SK-MEL-5 (cell line): ENCODE data around the gene ZNF277. TPM values are rescaled to one million over a fixed set of nuclear protein-coding genes. Genes with fewer than 3 reads are reported as not detected.
A peak's percentile ranks its signal among the peaks of the same experiment; 100 is the strongest.

Experiments used
- DNase-seq: peaks from one replicate; pipeline ENCODE4 v3.0.0-alpha.2; 2016; ENCODE audit warnings: low read depth, low spot score
- in situ Hi-C: cut with HindIII; loops from 2 replicates; pipeline ENCODE4 v1.10.0; 2016; ENCODE audit warnings: low sequenced_read_pairs, high pct_unique_total_duplicates, low pct_unique_long_range_greater_than_20kb
- total RNA-seq: library from RNA; depleted of rRNA; stranded (reverse); fragments of >200 nt; shearing (Covaris generic); gene quantifications from 2 replicates; pipeline ENCODE4 v1.2.3, GENCODE V29; 2014

Gene ZNF277
- total RNA-seq, 1 experiment from 2014 or later, result 62.7 TPM

GRCh38 chr7:112176693-112177415, 29.6 kb upstream of the ZNF277 start:
- in situ Hi-C loops, result no loop called here
- no peak for DNase-seq

DNA sequence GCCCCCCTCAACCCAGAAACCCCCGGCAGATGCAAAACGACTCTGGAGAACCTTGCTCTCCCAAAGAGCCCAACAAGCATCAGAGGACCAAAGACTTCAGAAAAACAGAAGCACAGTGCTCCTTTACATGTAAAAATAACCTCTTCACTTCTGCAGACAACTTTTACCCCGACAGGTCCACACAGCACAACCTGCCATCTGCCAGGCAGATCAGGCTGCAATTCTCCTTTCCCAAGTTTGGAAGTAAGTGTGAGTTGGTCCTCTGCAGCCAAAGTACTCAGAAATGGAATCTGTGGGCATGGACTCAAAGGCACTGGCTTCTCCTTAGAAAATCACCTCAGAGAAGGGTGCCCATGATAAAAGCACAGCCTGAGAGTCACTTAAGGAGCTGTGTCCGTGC, 26.3 kb upstream of the ZNF277 start:
- in situ Hi-C loops, result no loop called here
- DNase-seq, result no peak

- in situ Hi-C loops, result no loop called here
- DNase-seq, result no peak
These were observed 23.7 kb upstream of the ZNF277 start for GRCh38 chr7:112182749-112183148.

- in situ Hi-C loops, result no loop called here
- no peak for DNase-seq
These were observed 23.2 kb upstream of the ZNF277 start for GRCh38 chr7:112183266-112183665.

- DNase-seq, result peak; percentile 76
- in situ Hi-C loops, result no loop called here
These were observed 22.0 kb upstream of the ZNF277 start for GRCh38 chr7:112184455-112184854.

GRCh38 chr7:112185005-112185834, 21.3 kb upstream of the ZNF277 start:
- DNase-seq, result no peak
- in situ Hi-C loops, result no loop called here

- in situ Hi-C loops, result no loop called here
These were observed 20.2 kb upstream of the ZNF277 start for GRCh38 chr7:112186300-112186699.

DNA sequence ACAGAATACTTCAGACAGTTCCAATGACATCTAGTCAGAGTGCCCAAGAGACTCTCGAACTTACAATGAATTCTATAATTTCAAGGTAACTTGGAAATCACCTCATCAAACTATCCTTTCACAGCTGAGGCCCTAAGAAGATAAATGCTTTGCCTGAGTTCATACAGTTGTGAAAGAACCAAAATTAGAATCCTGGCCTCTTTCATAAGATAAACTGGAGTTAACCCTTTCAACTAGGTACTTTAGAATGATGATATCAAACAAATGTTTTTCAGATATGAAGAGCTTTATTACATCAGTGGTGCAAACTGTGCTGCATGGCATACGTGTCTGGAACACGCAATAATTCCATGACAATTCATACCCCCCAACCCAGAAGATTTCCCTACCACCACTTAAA, 18.2 kb upstream of the ZNF277 start:
- in situ Hi-C loops, result no loop called here
- no peak for DNase-seq

More at GRCh38 chr7:112186300-112186699, 20.2 kb upstream of the ZNF277 start:
- DNase-seq, result no peak

DNA sequence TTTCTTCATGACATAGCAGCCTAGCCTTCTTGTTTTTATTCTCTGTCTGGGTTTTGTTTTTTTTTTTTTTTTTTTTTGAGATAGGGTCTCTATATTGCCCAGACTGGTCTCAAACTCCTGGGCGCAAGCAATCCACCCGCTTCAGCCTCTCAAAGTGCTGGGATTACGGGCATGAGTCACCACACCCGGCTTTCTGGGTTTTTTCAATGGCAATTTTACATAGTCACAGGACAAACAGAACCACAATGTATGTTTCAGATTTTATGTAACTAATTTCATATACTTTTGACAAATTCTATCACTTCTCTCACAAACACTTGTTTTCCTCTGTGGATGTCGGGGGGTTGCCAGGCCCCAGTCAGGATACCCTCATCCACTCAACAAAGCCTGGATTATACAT, 16.8 kb upstream of the ZNF277 start:
- no peak for DNase-seq
- in situ Hi-C loops, result no loop called here

DNA sequence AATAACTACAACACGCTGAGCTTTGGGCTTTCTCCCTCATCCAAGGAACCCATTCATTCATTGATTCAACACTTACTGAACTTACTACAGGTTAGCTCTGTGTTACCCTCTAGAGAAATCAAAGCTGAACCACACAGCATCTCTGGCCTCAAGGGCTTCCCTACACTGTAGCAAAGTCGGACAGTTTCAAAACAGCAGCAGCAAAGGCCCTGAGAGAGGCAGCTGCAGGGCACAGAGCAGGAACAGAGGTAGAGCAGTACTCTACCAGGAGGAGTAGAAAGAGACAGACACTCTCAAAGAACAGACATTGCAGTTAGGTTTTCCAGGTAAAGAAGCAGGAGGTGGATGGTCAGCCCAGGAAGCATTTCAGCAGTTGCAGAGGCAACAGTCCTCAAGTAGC, 16.4 kb upstream of the ZNF277 start:
- in situ Hi-C loops, result no loop called here
- DNase-seq, result no peak

- DNase-seq, result no peak
- in situ Hi-C loops, result no loop called here
These were observed 14.0 kb upstream of the ZNF277 start for GRCh38 chr7:112192236-112193154.

DNA sequence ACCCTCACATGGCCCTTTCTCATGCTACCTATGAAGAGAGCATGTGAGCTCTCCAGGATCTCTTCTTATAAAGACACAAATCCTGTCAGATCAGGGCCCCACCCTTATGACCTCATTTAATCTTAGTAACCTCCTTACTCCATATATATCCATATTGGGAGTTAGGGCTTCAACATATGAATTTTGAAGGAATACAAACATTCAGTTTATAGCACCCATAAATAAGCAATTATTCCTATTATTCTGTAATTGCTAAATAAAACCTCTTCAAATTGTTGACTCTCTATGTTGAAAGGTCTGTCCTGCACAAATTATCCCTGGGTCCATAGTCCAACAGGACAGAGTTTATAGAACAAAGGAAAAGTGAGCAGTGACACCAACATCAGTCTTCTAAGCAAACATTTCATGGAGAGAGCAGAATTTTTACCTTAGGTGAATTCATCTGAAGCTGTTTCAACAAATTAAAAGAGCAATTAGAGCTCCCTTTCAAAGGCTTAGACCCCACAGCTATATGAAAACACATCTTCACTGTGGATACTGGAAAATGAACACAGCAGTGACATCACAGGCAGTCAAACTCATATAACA, 12.5 kb upstream of the ZNF277 start:
- in situ Hi-C loops, result no loop called here
- DNase-seq, result no peak

GRCh38 chr7:112195717-112196116, 10.8 kb upstream of the ZNF277 start:
- in situ Hi-C loops, result no loop called here
- DNase-seq, result no peak

- no peak for DNase-seq
- in situ Hi-C loops, result no loop called here
These were observed 9.2 kb upstream of the ZNF277 start for GRCh38 chr7:112197322-112197721.

GRCh38 chr7:112199035-112199655, 7.3 kb upstream of the ZNF277 start:
- in situ Hi-C loops, result no loop called here
- no peak for DNase-seq

DNA sequence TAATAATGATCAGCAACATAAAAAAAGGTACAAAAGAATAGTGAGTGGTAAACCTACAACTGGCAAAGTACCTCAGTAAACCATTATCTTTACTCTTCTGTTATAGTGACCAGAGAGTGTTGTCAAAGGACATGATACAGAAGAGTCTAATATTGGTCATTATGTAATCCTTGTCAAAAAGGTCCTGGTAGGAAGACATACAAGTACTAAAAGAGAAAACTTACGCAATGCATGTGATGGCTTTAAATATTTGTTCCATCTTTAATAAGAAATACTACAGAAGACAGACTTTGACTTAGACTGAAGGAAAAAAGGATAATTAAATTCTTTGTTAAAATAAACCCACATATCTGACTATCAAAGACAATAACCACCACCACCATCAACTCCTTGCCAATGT, 6.8 kb upstream of the ZNF277 start:
- DNase-seq, result no peak
- in situ Hi-C loops, result no loop called here

- DNase-seq, result no peak
- in situ Hi-C loops, result no loop called here
These were observed 5.1 kb upstream of the ZNF277 start for GRCh38 chr7:112201411-112201810.
